GM18520 (cell line): ENCODE results near the gene TREH.
"Not testable (repeated sequence)": the region's sequence is repeated elsewhere in the genome, so short reads cannot be mapped to it uniquely, and the experiment has no call there.

Experiments used
- ATAC-seq: cut with Tn5 transposase; IDR thresholded peaks from one replicate; pipeline ENCODE4 v1.9.1; 2021; ENCODE audit not compliant: unreplicated experiment

Gene TREH

GRCh38 chr11:118679483-118679882, at the start of gene TREH:
Gene TREH, minus strand, starts transcription at chr11:118679650. Its CDS starts 23 bp downstream, at chr11:118679627.
- ATAC-seq = no peak

- ATAC-seq = not testable (repeated sequence)
Observed at GRCh38 chr11:118728112-118728511, 48.7 kb upstream of the TREH start.

GRCh38 chr11:118727721-118728066, 48.2 kb upstream of the TREH start:
- not testable (repeated sequence) for ATAC-seq

- ATAC-seq = not testable (repeated sequence)
Observed at GRCh38 chr11:118727001-118727720, 47.7 kb upstream of the TREH start.

GRCh38 chr11:118721478-118722015, 42.1 kb upstream of the TREH start:
- not testable (repeated sequence) for ATAC-seq

GRCh38 chr11:118720740-118721139, 41.3 kb upstream of the TREH start:
- not testable (repeated sequence) for ATAC-seq

GRCh38 chr11:118720078-118720477, 40.6 kb upstream of the TREH start:
- not testable (repeated sequence) for ATAC-seq

GRCh38 chr11:118718562-118718961, 39.1 kb upstream of the TREH start:
- not testable (repeated sequence) for ATAC-seq

- not testable (repeated sequence) for ATAC-seq
Observed at GRCh38 chr11:118717733-118718132, 38.3 kb upstream of the TREH start.

- not testable (repeated sequence) for ATAC-seq
Observed at GRCh38 chr11:118717221-118717620, 37.8 kb upstream of the TREH start.

GRCh38 chr11:118715837-118716260, 36.4 kb upstream of the TREH start:
- ATAC-seq = no peak

GRCh38 chr11:118715245-118715831, 35.9 kb upstream of the TREH start:
- ATAC-seq = no peak

- no peak for ATAC-seq
Observed at GRCh38 chr11:118714816-118715215, 35.4 kb upstream of the TREH start.

- not testable (repeated sequence) for ATAC-seq
Observed at GRCh38 chr11:118714416-118714815, 35.0 kb upstream of the TREH start.

GRCh38 chr11:118708296-118708695, 28.8 kb upstream of the TREH start:
- no peak for ATAC-seq

GRCh38 chr11:118706546-118706825, 27.0 kb upstream of the TREH start:
- ATAC-seq = no peak

GRCh38 chr11:118705791-118706545, 26.5 kb upstream of the TREH start:
- ATAC-seq = no peak

GRCh38 chr11:118705111-118705741, 25.8 kb upstream of the TREH start:
- no peak for ATAC-seq

- no peak for ATAC-seq
Observed at GRCh38 chr11:118703563-118704106, 24.2 kb upstream of the TREH start.

- ATAC-seq = no peak
Observed at GRCh38 chr11:118699506-118700220, 20.2 kb upstream of the TREH start.
